Ovary (tissue), 9 donors: ENCODE data around the gene PPP1R13B. TPM values are rescaled to one million over a fixed set of nuclear protein-coding genes. Genes with fewer than 3 reads are reported as not detected.

Experiments used
- DNase-seq, 5 donors: peaks; one replicate each; pipeline ENCODE4 v3.0.0-alpha.2; 2019 to 2020
- H3K27ac ChIP-seq, 2 donors: fragments of 200-600 bp; one replicate each; pipeline versions ENCODE4 v1.5.1 to v1.8.0; 2019 to 2022
- H3K27me3 ChIP-seq: fragments of 200-600 bp; one replicate; pipeline ENCODE4 v1.8.0; 2022
- H3K36me3 ChIP-seq: fragments of 200-600 bp; sonication (generic); one replicate; pipeline ENCODE4 v1.5.1; 2019
- H3K4me1 ChIP-seq: one replicate; pipeline ENCODE4 v1.8.1; 2013; ENCODE audit warnings: mild to moderate bottlenecking, moderate library complexity; ENCODE audit not compliant: insufficient read depth
- H3K4me3 ChIP-seq: fragments of 200-600 bp; sonication (generic); one replicate; pipeline ENCODE4 v1.5.1; 2017
- H3K9me3 ChIP-seq, 2 donors: fragments of 200-600 bp in 1 of 2; sonication (generic) in 1 of 2; one replicate each; pipeline versions ENCODE4 v1.5.1 to v1.8.1; 2013 to 2019; ENCODE audit warnings: mild to moderate bottlenecking in 1 of 2, moderate library complexity in 1 of 2
- CTCF ChIP-seq, 3 donors: fragments of 450-650 bp in 2 of 3; fragments of 200-600 bp in 1 of 3; IDR thresholded peaks; one replicate each; pipeline versions ENCODE4 v1.5.1 to v1.8.0; 2016 to 2022; ENCODE audit warnings: antibody characterized with exemption in 3 of 3, mild to moderate bottlenecking in 1 of 3
- EP300 ChIP-seq: sonication (generic); formaldehyde crosslinking; IDR thresholded peaks from one replicate; pipeline ENCODE4 v1.6.1; 2017; ENCODE audit warnings: antibody characterized with exemption
- POLR2A ChIP-seq: fragments of 450-650 bp; IDR thresholded peaks from one replicate; pipeline ENCODE4 v1.6.1; 2017; ENCODE audit warnings: antibody characterized with exemption, mild to moderate bottlenecking, moderate library complexity
- WGBS, 3 donors: extraction: QIAGEN DNeasy Blood & Tissue Kit in 1 of 3; methylation state at CpG; one replicate each; pipeline versions ENCODE4 v1.1.5 to v1.1.7; 2013 to 2017; 5-methylcytosine and 5-hydroxymethylcytosine counted together
- intact Hi-C, 4 donors: fragments of 100-400 bp; cut with DNase I; formaldehyde crosslinking; loops; one replicate each; pipeline versions ENCODE4 v1.11.0 to v1.15.1; 2022 to 2023
- polyA plus RNA-seq, 2 donors: library from polyadenylated mRNA; stranded (reverse); fragments of 200-250 nt in 1 of 2; fragments of 350-450 nt in 1 of 2; fragmentation: Illumina TruSeq in 1 of 2; extraction: RNeasy Lipid Tissue Mini Kit (QIAGEN cat#74804) in 1 of 2; gene quantifications; one replicate each; pipeline ENCODE4 v1.2.3, GENCODE V29; 2013 to 2014
- total RNA-seq, 7 donors: library from RNA; depleted of rRNA in 2 of 7; stranded (reverse); fragments of >200 nt in 2 of 7; fragmentation: NEBNext Ultra II Directional in 3 of 7; extraction: Animal tissue kit (Norgen Biotek cat#: 25700) in 3 of 7; gene quantifications; one replicate each; pipeline versions ENCODE4 v1.1.0 to v1.2.4, GENCODE V29; 2016 to 2023
- donor health status: DM: no; HTN: no; CAD: no; lungs with moderate emphysema.
- donor health status: DM: no; HTN: no; CAD: no.
- donor health status: Bipolar disorder and iron deficiency.
- donor health status: DM: yes; HTN: yes; CAD: no.
- donor health status: DM: no; HTN: no; CAD: no.
- donor health status: DM: yes; HTN: yes; CAD: no.

PPP1R13B gene
- total and polyA plus RNA-seq, 9 donors, result 15.0 to 64.8 (median 35.3) TPM

- TF ChIP-seq CTCF (IDR thresholded peaks at IDR 0.05), result no peak
- TF ChIP-seq EP300, result no peak
- TF ChIP-seq POLR2A, result no peak
- H3K27me3 ChIP-seq, result no peaks in the 10 kb centered on the region
- WGBS, 3 donors, result 71 to 81% (median 77%) methylated on average over 29 to 41 of the region's 41 CpGs
- peaks cover 14% of the 10 kb centered on the region for H3K4me1 ChIP-seq
- H3K36me3 ChIP-seq, result no peaks in the 10 kb centered on the region
- intact Hi-C loops, result no loop called here
- no peaks in the 10 kb centered on the region for H3K9me3 ChIP-seq
- H3K27ac ChIP-seq, result peak overlapping the region in 1 of 2 donors; percentile 65
- no peak overlapping the region for H3K4me3 ChIP-seq
- DNase-seq, result no peak
These were observed 140.6 kb downstream of the PPP1R13B start for GRCh38 chr14:103706551-103707328.

- DNase-seq, result peak in 4 of 5 donors; percentile 59 to 69 (median 61)
- WGBS, 3 donors, result 25 to 39% (median 25%) methylated on average over 23 to 28 of the region's 28 CpGs
- H3K36me3 ChIP-seq, result no peaks in the 10 kb centered on the region
- H3K4me1 ChIP-seq, result peaks cover 14% of the 10 kb centered on the region
- no peaks in the 10 kb centered on the region for H3K9me3 ChIP-seq
- intact Hi-C loops, result no loop called here
- no peak for TF ChIP-seq EP300
- no peak for TF ChIP-seq CTCF (IDR thresholded peaks at IDR 0.05)
- no peak for TF ChIP-seq POLR2A
- H3K4me3 ChIP-seq, result no peak overlapping the region
- H3K27me3 ChIP-seq, result no peaks in the 10 kb centered on the region
- H3K27ac ChIP-seq, result peak overlapping the region; percentile 49 to 65
These were observed 141.7 kb downstream of the PPP1R13B start for GRCh38 chr14:103705504-103706284.

GRCh38 chr14:103705118-103705503 is 142.3 kb downstream of the PPP1R13B start:
- Histone ChIP-seq H3K27ac (peak overlapping the region in 1 of 2 donors; percentile 65), H3K4me3 (no peak overlapping the region), H3K27me3 (no peaks in the 10 kb centered on the region), H3K36me3 (no peaks in the 10 kb centered on the region), H3K4me1 (peaks cover 14% of the 10 kb centered on the region), H3K9me3 (no peaks in the 10 kb centered on the region)
- intact Hi-C loops, result no loop called here
- TF ChIP-seq POLR2A, result no peak
- no peak for TF ChIP-seq EP300
- no peak for TF ChIP-seq CTCF (IDR thresholded peaks at IDR 0.05)
- DNase-seq, result peak; percentile 64 to 78 (median 75)
- WGBS, 3 donors, result 31 to 56% (median 43%) methylated on average over 15 of the region's 15 CpGs

- Histone ChIP-seq H3K4me1 (peaks cover 14% of the 10 kb centered on the region), H3K36me3 (no peaks in the 10 kb centered on the region), H3K9me3 (no peaks in the 10 kb centered on the region), H3K27ac (peak overlapping the region in 1 of 2 donors; percentile 65), H3K27me3 (no peaks in the 10 kb centered on the region), H3K4me3 (no peak overlapping the region)
- TF ChIP-seq EP300 (no peak), POLR2A (no peak), CTCF (IDR thresholded peaks at IDR 0.05) (no peak)
- intact Hi-C loops, result no loop called here
- WGBS, 3 donors, result 40 to 67% (median 59%) methylated on average over 13 of the region's 13 CpGs
- no peak for DNase-seq
These were observed 142.7 kb downstream of the PPP1R13B start for GRCh38 chr14:103704708-103705107.
